ENCODE results near the gene PRKCE.

DNA sequence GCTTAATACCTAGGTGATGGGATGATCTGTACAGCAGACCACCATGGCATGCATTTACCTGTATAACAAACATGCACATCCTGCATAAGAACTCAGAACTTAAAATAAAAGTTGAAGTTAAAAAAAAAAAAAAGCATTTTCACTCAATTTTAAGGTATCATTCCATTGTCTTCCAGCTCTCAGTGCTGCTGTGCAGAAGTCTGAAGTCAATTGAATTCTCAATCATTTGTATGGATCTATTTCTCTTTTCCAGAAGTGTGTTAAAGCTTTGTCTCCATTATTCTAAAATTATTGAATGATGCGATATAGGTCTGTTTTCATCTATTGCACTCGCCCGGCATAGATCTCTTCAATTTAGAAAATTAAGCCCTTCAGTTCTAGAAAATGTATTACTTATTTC lies 443.2 kb downstream of the PRKCE start:
- no peak for TF ChIP-seq GATA3 (IDR thresholded peaks at IDR 0.05; ENCODE audit: low read depth, low read length)
- TF ChIP-seq GATA2 (IDR thresholded peaks at IDR 0.05; ENCODE audit: low read depth, low read length): no peak
